Hepatic stellate cell (primary cell): ENCODE measurements around the gene ENTREP1.
A peak's percentile ranks its signal among the peaks of the same experiment; 100 is the strongest.
"Not testable (repeated sequence)": the region's sequence is repeated elsewhere in the genome, so short reads cannot be mapped to it uniquely, and the experiment has no call there.

ENCODE experiments used
- DNase-seq: peaks from one replicate; pipeline ENCODE4 v3.0.0; 2011; ENCODE audit warnings: low spot score

Gene ENTREP1

DNA sequence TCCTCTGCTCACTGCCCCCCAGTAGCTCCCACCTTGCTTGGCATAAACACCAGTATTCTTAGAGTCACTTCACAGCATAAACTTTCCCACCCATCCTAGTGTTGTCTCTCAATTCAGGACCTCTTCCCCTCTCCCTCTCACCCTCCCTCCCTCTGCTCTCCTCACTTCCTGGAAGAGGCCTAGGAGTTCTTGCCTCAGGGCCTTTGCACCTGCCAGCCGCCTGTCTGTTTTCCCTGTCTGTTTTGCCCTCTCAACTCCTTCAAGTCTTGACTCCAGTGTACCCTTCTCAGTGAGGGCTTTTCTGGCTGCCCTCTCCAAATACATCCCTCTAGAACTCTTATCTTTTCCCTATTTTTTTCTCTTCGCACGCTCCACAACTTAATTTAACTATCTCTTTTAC is 86.2 kb downstream of the ENTREP1 start:
- no peak for DNase-seq

DNA sequence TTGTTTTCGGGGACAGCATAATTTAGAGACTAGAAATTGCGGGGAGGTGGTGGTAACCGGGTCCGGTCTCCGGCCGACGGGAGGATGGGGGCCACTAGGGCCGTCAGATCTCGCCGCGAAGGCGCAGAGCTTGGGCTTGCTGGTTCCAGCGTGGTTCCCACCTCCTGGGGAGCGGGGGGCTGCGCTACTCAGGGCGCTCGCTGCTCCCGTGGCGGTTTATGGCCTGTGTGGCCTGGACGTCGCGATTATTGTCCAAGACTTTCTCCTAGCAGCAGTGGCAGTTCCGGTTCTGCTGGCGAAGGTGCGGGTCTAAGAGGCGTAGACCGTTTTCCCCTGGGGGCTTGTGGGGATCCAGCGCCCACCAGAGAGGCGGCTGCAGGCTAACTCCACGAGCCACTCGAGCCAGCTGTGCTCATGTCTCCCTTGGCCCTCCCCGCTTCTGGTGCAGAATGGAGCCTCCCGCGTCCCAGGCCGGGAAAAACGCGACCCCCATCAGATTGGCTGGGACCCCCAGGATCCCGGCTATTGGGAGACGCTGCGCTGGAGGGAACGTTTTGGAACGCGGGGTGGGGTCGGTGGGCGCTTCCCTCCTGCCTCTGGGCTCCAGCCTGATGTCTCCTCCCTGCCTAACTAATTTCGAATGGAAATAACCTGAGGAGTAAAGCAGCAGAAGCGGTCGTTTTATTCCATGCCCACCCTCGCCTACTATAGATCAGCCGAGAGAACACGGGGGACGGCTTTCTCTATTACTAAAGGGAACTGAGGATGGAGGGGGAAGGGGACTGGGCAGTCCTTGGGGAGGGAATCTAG is 87.1 kb downstream of the ENTREP1 start:
- DNase-seq, result no peak

GRCh38 chr9:69412741-69413150 is 87.7 kb downstream of the ENTREP1 start:
- DNase-seq, result peak; percentile 77

GRCh38 chr9:69420611-69421270 is 95.7 kb downstream of the ENTREP1 start:
- DNase-seq, result no peak

GRCh38 chr9:69421908-69422801 is 97.1 kb downstream of the ENTREP1 start:
- DNase-seq, result peak; percentile 81

- DNase-seq, result no peak
Measured at GRCh38 chr9:69425136-69425801, 100.3 kb downstream of the ENTREP1 start.

GRCh38 chr9:69427286-69427685 is 102.3 kb downstream of the ENTREP1 start:
- DNase-seq, result no peak

DNA sequence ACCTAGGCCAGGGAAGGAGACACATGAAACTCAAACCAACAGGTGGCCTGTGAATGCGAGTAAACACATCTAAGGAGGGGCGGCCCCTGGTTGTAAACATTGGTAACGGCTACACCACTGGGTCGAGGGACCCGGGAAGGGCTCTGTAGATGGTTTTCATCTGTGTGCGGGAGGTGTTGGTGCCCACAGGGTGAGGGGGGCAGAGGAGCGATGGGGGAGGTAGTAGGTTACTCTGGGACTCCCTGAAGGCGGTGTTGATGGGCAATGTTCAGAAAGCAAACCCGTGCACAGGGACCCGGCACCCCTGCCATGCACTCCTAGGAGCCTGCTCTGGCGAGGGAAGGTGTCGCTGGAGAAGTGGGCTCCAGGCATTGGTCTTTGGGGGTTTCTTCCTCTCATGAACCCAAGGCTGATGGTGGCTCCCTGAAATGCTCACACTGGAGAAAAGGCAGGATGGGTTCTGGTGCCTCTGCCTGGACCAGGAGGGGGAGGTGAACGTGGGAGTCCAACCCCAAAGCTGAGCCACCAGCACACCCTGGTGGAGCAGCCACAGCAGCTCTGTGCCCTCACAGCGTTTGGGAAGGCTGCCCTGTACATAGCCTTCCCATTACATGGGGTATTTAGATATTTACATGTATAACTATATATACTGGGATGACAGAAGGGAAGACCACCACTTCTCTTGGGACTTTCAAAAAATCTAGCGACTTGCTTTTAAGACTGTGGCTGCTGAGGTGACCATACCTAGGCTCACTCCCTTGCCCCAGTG is 103.2 kb downstream of the ENTREP1 start:
- DNase-seq, result no peak

DNA sequence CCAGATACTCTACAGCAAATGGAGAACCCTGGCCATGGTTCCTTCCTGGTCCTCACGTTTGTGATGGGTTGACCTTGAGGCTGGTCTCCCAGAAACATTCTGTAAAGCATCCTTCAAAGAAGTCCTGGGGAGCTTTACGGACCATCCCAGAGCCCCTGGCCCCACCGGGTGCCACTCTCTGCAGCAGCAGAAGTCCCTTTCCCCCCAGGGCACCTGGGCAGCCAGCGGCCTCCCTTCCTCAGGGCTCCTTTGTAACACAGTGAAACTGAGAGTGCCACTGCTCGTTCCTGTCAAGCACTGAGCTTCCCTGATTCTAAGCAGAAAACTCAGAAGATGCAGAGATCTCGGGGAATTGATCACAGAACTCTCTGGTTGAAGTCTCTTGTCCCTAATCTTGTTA is 104.3 kb downstream of the ENTREP1 start:
- DNase-seq, result no peak

DNA sequence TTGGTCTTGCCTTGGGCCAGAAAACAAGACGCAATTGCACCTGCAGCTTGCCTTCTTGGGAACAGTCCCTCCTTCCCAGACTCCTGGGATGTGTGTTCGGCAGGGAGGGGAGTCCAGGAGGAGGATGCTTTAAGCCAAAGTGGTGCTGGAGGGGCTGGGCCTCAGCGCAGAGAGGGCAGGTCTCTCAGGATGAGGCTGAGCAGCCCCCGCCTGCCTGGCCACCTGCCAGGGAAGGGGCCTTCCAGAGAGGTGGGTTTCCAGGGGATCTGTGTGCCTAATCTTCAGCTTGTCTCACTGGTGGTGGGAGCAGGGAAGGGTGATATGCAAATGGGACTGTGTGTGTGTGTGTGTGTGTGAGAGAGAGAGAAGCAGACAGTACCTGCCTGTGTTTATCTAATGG is 105.2 kb downstream of the ENTREP1 start:
- no peak for DNase-seq

- no peak for DNase-seq
Measured at GRCh38 chr9:69431203-69431602, 106.2 kb downstream of the ENTREP1 start.

DNA sequence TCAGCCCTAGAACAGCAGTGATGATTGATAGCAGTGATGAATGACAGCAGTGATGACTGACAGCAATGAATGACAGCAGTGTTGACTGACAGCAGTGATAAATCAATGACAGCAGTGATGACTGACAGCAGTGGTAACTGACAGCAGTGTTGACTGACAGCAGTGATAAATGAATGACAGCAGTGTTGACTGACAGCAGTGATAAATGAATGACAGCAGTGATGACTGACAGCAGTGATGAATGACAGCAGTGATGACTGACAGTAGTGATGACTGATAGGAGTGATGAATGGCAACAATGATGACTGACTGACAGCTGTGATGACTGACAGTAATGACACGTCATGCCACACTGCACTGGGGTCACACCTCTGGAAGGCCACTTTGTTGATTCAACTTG is 106.8 kb downstream of the ENTREP1 start:
- no peak for DNase-seq

GRCh38 chr9:69432623-69433022 is 107.6 kb downstream of the ENTREP1 start:
- no peak for DNase-seq

GRCh38 chr9:69433392-69433791 is 108.4 kb downstream of the ENTREP1 start:
- peak; percentile 40 for DNase-seq

- DNase-seq, result no peak
Measured at GRCh38 chr9:69433968-69434367, 109.0 kb downstream of the ENTREP1 start.

GRCh38 chr9:69439654-69440053 is 114.6 kb downstream of the ENTREP1 start:
- not testable (repeated sequence) for DNase-seq

DNA sequence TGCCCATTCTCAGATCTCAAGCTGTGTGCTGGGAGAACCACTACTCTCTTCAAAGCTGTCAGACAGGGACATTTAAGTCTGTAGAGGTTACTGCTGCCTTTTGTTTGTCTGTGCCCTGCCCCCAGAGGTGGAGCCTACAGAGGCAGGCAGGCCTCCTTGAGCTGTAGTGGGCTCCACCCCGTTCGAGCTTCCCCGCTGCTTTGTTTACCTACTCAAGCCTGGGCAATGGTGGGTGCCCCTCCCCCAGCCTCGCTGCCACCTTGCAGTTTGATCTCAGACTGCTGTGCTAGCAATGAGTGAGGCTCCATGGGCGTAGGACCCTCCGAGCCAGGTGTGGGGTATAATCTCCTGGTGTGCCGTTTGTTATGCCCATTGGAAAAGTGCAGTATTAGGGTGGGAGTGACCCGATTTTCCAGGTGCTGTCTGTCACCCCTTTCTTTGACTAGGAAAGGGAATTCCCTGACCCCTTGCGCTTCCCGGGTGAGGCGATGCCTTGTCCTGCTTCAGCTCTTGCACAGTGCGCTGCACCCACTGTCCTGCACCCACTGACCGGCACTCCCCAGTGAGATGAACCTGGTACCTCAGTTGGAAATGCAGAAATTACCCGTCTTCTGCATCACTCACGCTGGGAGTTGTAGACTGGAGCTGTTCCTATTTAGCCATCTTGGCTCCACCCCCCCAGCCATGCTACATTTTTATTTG is 115.4 kb downstream of the ENTREP1 start:
- not testable (repeated sequence) for DNase-seq
